Measurements from ENCODE around the gene FNIP2. TPM values are rescaled to one million over a fixed set of nuclear protein-coding genes. Genes with fewer than 3 reads are reported as not detected.

FNIP2 gene
- total RNA-seq, 2 experiments from 2014 or later: 0.09 to 1.0 TPM

DNA sequence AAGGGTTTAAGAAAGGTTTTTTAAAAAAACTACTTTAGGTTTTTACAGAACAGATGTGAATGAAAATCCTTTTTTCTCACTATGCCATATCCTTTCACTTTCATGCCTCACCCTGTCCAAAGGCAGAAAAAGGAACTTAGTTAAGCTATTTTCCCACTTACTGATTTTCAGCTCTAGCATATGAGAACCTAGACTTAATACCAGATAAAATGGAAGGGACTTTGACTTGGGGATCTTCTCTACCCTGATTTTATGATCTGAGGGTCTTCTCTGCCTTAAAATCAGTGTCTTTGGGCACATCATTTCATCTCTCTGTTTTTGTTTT lies 42.4 kb downstream of the FNIP2 start:
- Histone ChIP-seq H3K27ac (ENCODE audit: low read depth, low read length, poor library complexity, severe bottlenecking) (no peak overlapping the region), H2AFZ (ENCODE audit: low read length) (no peak overlapping the region), H3K4me2 (ENCODE audit: low read length) (no peak overlapping the region), H3K4me1 (ENCODE audit: insufficient read depth, low read length, poor library complexity, severe bottlenecking) (peaks cover 31% of the 10 kb centered on the region), H3K36me3 (ENCODE audit: insufficient read depth, low read length) (no peaks in the 10 kb centered on the region), H3K9me3 (ENCODE audit: low read length) (no peaks in the 10 kb centered on the region), H3K9me2 (ENCODE audit: insufficient read depth, low read length) (no peaks in the 10 kb centered on the region), H3K79me2 (ENCODE audit: insufficient read depth, low read depth, low read length) (no peaks in the 10 kb centered on the region), H4K20me1 (ENCODE audit: insufficient read depth, low read length) (0 out of 2 replicates have a peak, but pooled peaks cover 6% of the 10 kb centered on the region), H3K4me3 (ENCODE audit: low read depth, low read length, poor library complexity, severe bottlenecking) (no peak overlapping the region)
- POLR2A ChIA-PET: no interaction called here
- DNase-seq (ENCODE audit: low spot score): no peak
- no TSS peak for BruUV-seq (replicated peaks)
- intact Hi-C loops (cut with micrococcal nuclease; ENCODE audit: unreplicated experiment): no loop called here
- TF ChIP-seq, protein P1, sequence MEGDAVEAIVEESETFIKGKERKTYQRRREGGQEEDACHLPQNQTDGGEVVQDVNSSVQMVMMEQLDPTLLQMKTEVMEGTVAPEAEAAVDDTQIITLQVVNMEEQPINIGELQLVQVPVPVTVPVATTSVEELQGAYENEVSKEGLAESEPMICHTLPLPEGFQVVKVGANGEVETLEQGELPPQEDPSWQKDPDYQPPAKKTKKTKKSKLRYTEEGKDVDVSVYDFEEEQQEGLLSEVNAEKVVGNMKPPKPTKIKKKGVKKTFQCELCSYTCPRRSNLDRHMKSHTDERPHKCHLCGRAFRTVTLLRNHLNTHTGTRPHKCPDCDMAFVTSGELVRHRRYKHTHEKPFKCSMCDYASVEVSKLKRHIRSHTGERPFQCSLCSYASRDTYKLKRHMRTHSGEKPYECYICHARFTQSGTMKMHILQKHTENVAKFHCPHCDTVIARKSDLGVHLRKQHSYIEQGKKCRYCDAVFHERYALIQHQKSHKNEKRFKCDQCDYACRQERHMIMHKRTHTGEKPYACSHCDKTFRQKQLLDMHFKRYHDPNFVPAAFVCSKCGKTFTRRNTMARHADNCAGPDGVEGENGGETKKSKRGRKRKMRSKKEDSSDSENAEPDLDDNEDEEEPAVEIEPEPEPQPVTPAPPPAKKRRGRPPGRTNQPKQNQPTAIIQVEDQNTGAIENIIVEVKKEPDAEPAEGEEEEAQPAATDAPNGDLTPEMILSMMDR (conservative IDR thresholded peaks at IDR 0.05; ENCODE audit: low read length): no peak
- no peak for TF ChIP-seq EZH2phosphoT487 (IDR thresholded peaks at IDR 0.05; ENCODE audit: borderline replicate concordance, low read depth, low read length)
- CTCF ChIA-PET (ENCODE audit: unreplicated experiment): no interaction called here

DNA sequence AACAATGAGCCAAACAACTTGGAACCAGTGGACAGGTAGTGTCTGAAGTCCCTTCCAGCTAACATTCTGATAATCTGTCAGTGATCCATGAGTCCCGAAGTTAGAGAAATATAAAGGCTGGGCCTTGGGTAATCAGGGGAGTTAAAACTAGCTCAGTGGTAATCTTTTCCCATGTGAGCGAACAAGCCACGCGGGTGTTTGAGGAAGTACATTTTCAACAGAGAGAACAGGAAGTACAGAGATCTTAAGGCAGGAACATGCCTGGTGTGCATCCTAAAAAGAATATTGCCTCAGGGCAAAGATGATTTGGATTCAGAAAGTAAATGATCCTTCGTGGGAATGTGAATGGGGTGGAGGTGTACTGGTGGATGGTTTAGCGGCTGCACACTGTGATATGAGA lies 42.9 kb downstream of the FNIP2 start:
- Histone ChIP-seq H3K27ac (ENCODE audit: low read depth, low read length, poor library complexity, severe bottlenecking) (no peak overlapping the region), H3K36me3 (ENCODE audit: insufficient read depth, low read length) (no peaks in the 10 kb centered on the region), H2AFZ (ENCODE audit: low read length) (no peak overlapping the region; the same call in 1 of the 2 replicates), H3K4me2 (ENCODE audit: low read length) (no peak overlapping the region; the same call in 1 of the 2 replicates), H3K4me3 (ENCODE audit: low read depth, low read length, poor library complexity, severe bottlenecking) (no peak overlapping the region), H3K79me2 (ENCODE audit: insufficient read depth, low read depth, low read length) (no peaks in the 10 kb centered on the region), H3K9me2 (ENCODE audit: insufficient read depth, low read length) (no peaks in the 10 kb centered on the region), H3K9me3 (ENCODE audit: low read length) (no peaks in the 10 kb centered on the region), H4K20me1 (ENCODE audit: insufficient read depth, low read length) (0 out of 2 replicates have a peak, but pooled peaks cover 6% of the 10 kb centered on the region), H3K4me1 (ENCODE audit: insufficient read depth, low read length, poor library complexity, severe bottlenecking) (peaks cover 31% of the 10 kb centered on the region)
- intact Hi-C loops (cut with micrococcal nuclease; ENCODE audit: unreplicated experiment): no loop called here
- no peak for TF ChIP-seq EZH2phosphoT487 (IDR thresholded peaks at IDR 0.05; ENCODE audit: borderline replicate concordance, low read depth, low read length)
- TF ChIP-seq, protein P1 (conservative IDR thresholded peaks at IDR 0.05; ENCODE audit: low read length): no peak
- BruUV-seq (replicated peaks): no TSS peak
- ChIA-PET CTCF (ENCODE audit: unreplicated experiment) (no interaction called here), POLR2A (no interaction called here)
- peak; percentile 45 for DNase-seq (ENCODE audit: low spot score)

DNA sequence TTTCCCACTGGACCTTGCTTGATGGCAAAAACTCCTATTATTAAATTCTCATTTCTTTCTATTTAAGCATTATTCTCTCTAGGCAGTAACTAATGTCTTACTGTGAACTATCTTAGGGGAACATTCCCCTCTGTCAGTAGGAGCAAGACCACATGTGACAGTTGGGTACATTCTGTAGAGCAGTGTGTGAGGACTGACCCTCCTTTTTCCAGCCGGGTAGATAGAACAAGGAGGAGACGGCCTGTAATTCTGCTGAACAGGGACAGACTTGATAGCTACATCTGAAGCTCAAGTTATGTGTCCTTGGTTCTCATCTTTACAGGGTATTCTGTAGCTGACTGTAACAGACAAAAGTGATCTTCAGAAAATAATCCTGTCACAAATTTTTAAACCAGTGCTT lies 43.3 kb downstream of the FNIP2 start:
- Histone ChIP-seq H3K9me3 (ENCODE audit: low read length) (no peaks in the 10 kb centered on the region), H3K9me2 (ENCODE audit: insufficient read depth, low read length) (no peaks in the 10 kb centered on the region), H3K36me3 (ENCODE audit: insufficient read depth, low read length) (no peaks in the 10 kb centered on the region), H3K4me1 (ENCODE audit: insufficient read depth, low read length, poor library complexity, severe bottlenecking) (peaks cover 36% of the 10 kb centered on the region), H3K4me2 (ENCODE audit: low read length) (no peak overlapping the region), H2AFZ (ENCODE audit: low read length) (no peak overlapping the region; the same call in 1 of the 2 replicates), H4K20me1 (ENCODE audit: insufficient read depth, low read length) (0 out of 2 replicates have a peak, but pooled peaks cover 6% of the 10 kb centered on the region), H3K4me3 (ENCODE audit: low read depth, low read length, poor library complexity, severe bottlenecking) (no peak overlapping the region), H3K27ac (ENCODE audit: low read depth, low read length, poor library complexity, severe bottlenecking) (no peak overlapping the region), H3K79me2 (ENCODE audit: insufficient read depth, low read depth, low read length) (no peaks in the 10 kb centered on the region)
- TF ChIP-seq EZH2phosphoT487 (IDR thresholded peaks at IDR 0.05; ENCODE audit: borderline replicate concordance, low read depth, low read length): no peak
- TF ChIP-seq, protein P1 (conservative IDR thresholded peaks at IDR 0.05; ENCODE audit: low read length): no peak
- intact Hi-C loops (cut with micrococcal nuclease; ENCODE audit: unreplicated experiment): no loop called here
- CTCF ChIA-PET (ENCODE audit: unreplicated experiment): no interaction called here
- no peak for DNase-seq (ENCODE audit: low spot score)
- POLR2A ChIA-PET: no interaction called here
- no TSS peak for BruUV-seq (replicated peaks)

All from OCI-LY7 (cell line).